Neural progenitor cell (in vitro differentiated cells): ENCODE data around the gene C10orf67. TPM values are rescaled to one million over a fixed set of nuclear protein-coding genes. Genes with fewer than 3 reads are reported as not detected.
"Not testable (repeated sequence)": the region's sequence is repeated elsewhere in the genome, so short reads cannot be mapped to it uniquely, and the experiment has no call there.

ENCODE experiments used
- DNase-seq: peaks from one replicate; pipeline ENCODE4 v3.0.0-alpha.2; 2016; ENCODE audit warnings: low spot score
- H2AFZ ChIP-seq: fragments of 200-600 bp; sonication (generic); replicated peaks from 2 replicates; pipeline ENCODE4 v1.6.1; 2016; ENCODE audit warnings: antibody characterized with exemption
- H3F3A ChIP-seq: fragments of 200-600 bp; sonication (generic); 2 replicates; pipeline ENCODE4 v1.6.1; 2016; ENCODE audit warnings: antibody characterized with exemption, low read depth
- H3K27ac ChIP-seq: fragments of 200-600 bp; sonication (generic); 2 replicates; pipeline ENCODE4 v1.5.1; 2016; ENCODE audit warnings: mild to moderate bottlenecking
- H3K27me3 ChIP-seq: fragments of 200-600 bp; sonication (generic); 2 replicates; pipeline ENCODE4 v1.6.1; 2016; ENCODE audit warnings: mild to moderate bottlenecking, moderate library complexity
- H3K36me3 ChIP-seq: fragments of 200-600 bp; sonication (generic); 2 replicates; pipeline ENCODE4 v1.5.1; 2016
- H3K4me1 ChIP-seq: fragments of 200-600 bp; sonication (generic); 2 replicates; pipeline ENCODE4 v1.6.1; 2016; ENCODE audit warnings: mixed run types
- H3K4me2 ChIP-seq: fragments of 200-600 bp; sonication (generic); 2 replicates; pipeline ENCODE4 v1.6.1; 2016
- H3K4me3 ChIP-seq: fragments of 200-600 bp; sonication (generic); 2 replicates; pipeline ENCODE4 v1.5.1; 2016
- H3K79me2 ChIP-seq: fragments of 200-600 bp; sonication (generic); 2 replicates; pipeline ENCODE4 v1.6.1; 2016; ENCODE audit warnings: low read depth
- H3K9ac ChIP-seq: fragments of 200-600 bp; sonication (generic); 2 replicates; pipeline ENCODE4 v1.6.1; 2016
- H3K9me3 ChIP-seq: fragments of 200-600 bp; sonication (generic); 2 replicates; pipeline ENCODE4 v1.5.1; 2016; ENCODE audit warnings: low read depth
- H4K20me1 ChIP-seq: fragments of 200-600 bp; sonication (generic); 2 replicates; pipeline ENCODE4 v1.6.1; 2016; ENCODE audit warnings: low read depth
- H3K27ac Mint-ChIP-seq: 3 replicates; pipeline ENCODE4 v1.8.0; 2021; ENCODE audit warnings: mixed read lengths
- H3K27me3 Mint-ChIP-seq: 2 replicates; pipeline ENCODE4 v1.8.0; 2022; ENCODE audit warnings: low read depth, mild to moderate bottlenecking, inconsistent platforms, moderate library complexity, mixed read lengths; ENCODE audit not compliant: insufficient read depth
- H3K36me3 Mint-ChIP-seq: 3 replicates; pipeline ENCODE4 v1.8.0; 2021; ENCODE audit warnings: mixed read lengths
- H3K4me1 Mint-ChIP-seq: 3 replicates; pipeline ENCODE4 v1.8.0; 2021; ENCODE audit warnings: mixed read lengths
- H3K4me3 Mint-ChIP-seq: 3 replicates; pipeline ENCODE4 v1.8.0; 2021; ENCODE audit warnings: mild to moderate bottlenecking, moderate library complexity, mixed read lengths
- H3K9me3 Mint-ChIP-seq: 3 replicates; pipeline ENCODE4 v1.8.0; 2020; ENCODE audit warnings: mixed read lengths
- CTCF ChIP-seq: fragments of 200-600 bp; sonication (generic); IDR thresholded peaks from 2 replicates; pipeline ENCODE4 v1.5.1; 2017; ENCODE audit warnings: antibody characterized with exemption, mild to moderate bottlenecking
- EZH2 ChIP-seq: fragments of 200-600 bp; sonication (generic); IDR thresholded peaks from 2 replicates; pipeline ENCODE4 v1.6.1; 2017; ENCODE audit warnings: antibody characterized with exemption, mild to moderate bottlenecking, moderate library complexity
- EZH2phosphoT487 ChIP-seq: fragments of 200-600 bp; sonication (generic); IDR thresholded peaks from 2 replicates; pipeline ENCODE4 v1.6.1; 2017; ENCODE audit warnings: antibody characterized with exemption
- total RNA-seq: library from RNA; depleted of rRNA; stranded (reverse); fragments of >200 nt; gene quantifications from 2 replicates; pipeline ENCODE4 v1.2.3, GENCODE V29; 2015; ENCODE audit warnings: low replicate concordance

The C10orf67 gene
- total RNA-seq, 1 donor from 2014 or later = not detected

GRCh38 chr10:23258516-23258915 is 86.1 kb downstream of the C10orf67 start:
- H4K20me1 ChIP-seq = no peaks in the 10 kb centered on the region
- no peak for TF ChIP-seq EZH2
- no peak for TF ChIP-seq EZH2phosphoT487
- no peak for TF ChIP-seq CTCF
- H2AFZ ChIP-seq = no peak overlapping the region
- no peak for DNase-seq
- H3K4me2 ChIP-seq = no peak overlapping the region
- H3K4me1 Mint-ChIP-seq = no peaks in the 10 kb centered on the region
- no peak overlapping the region for H3K27ac ChIP-seq
- no peaks in the 10 kb centered on the region for H3K36me3 Mint-ChIP-seq
- H3K27ac Mint-ChIP-seq = no peak overlapping the region
- H3K9me3 ChIP-seq = no peaks in the 10 kb centered on the region
- H3K4me3 Mint-ChIP-seq = no peak overlapping the region
- no peaks in the 10 kb centered on the region for H3K4me1 ChIP-seq
- H3K9ac ChIP-seq = no peak overlapping the region
- H3K9me3 Mint-ChIP-seq = no peaks in the 10 kb centered on the region
- no peaks in the 10 kb centered on the region for H3K36me3 ChIP-seq
- no peaks in the 10 kb centered on the region for H3F3A ChIP-seq
- H3K79me2 ChIP-seq = no peaks in the 10 kb centered on the region
- H3K27me3 ChIP-seq = peaks cover 29% of the 10 kb centered on the region
- no peaks in the 10 kb centered on the region for H3K27me3 Mint-ChIP-seq
- H3K4me3 ChIP-seq = no peak overlapping the region

DNA sequence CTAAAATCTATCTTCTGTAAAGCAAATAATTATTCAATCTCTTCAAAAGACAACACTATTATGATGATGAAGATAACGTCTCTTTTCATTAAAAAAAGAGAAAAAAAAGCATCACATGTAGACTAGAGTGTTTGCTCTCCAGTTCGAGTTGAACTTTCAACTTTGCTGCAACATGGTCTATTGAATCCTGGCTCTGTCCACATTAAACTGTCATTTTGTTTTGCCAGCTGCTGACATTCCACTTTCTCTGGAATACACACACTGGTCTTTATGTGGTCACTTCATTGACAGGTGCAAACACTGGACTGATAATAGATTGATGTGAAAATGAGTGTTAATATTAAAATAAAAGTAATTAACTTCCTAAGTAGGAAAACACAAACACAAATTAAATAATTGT is 90.8 kb downstream of the C10orf67 start:
- Histone ChIP-seq H4K20me1 (no peaks in the 10 kb centered on the region), H3F3A (no peaks in the 10 kb centered on the region), H3K27me3 (peaks cover 8% of the 10 kb centered on the region), H3K36me3 (no peaks in the 10 kb centered on the region), H3K4me3 (no peak overlapping the region), H3K27ac (no peak overlapping the region), H3K9me3 (no peaks in the 10 kb centered on the region), H2AFZ (no peak overlapping the region), H3K79me2 (no peaks in the 10 kb centered on the region), H3K4me1 (no peaks in the 10 kb centered on the region), H3K4me2 (no peak overlapping the region), H3K9ac (no peak overlapping the region)
- no peak overlapping the region for H3K4me3 Mint-ChIP-seq
- DNase-seq = no peak
- H3K36me3 Mint-ChIP-seq = no peaks in the 10 kb centered on the region
- H3K9me3 Mint-ChIP-seq = no peaks in the 10 kb centered on the region
- TF ChIP-seq EZH2 = no peak
- no peak for TF ChIP-seq CTCF
- H3K27ac Mint-ChIP-seq = no peak overlapping the region
- H3K27me3 Mint-ChIP-seq = no peaks in the 10 kb centered on the region
- H3K4me1 Mint-ChIP-seq = no peaks in the 10 kb centered on the region

- not testable (repeated sequence) for H3K4me1 Mint-ChIP-seq, H3K27ac ChIP-seq, H3K27ac Mint-ChIP-seq, H3F3A ChIP-seq, H3K4me3 ChIP-seq, H2AFZ ChIP-seq, H3K36me3 Mint-ChIP-seq, H3K4me3 Mint-ChIP-seq, DNase-seq, H3K4me2 ChIP-seq, H3K9ac ChIP-seq, H3K4me1 ChIP-seq, H3K79me2 ChIP-seq, H3K27me3 ChIP-seq, H4K20me1 ChIP-seq, H3K36me3 ChIP-seq, H3K9me3 ChIP-seq, H3K27me3 Mint-ChIP-seq, H3K9me3 Mint-ChIP-seq
Observed at GRCh38 chr10:23252859-23253258, 91.7 kb downstream of the C10orf67 start.

DNA sequence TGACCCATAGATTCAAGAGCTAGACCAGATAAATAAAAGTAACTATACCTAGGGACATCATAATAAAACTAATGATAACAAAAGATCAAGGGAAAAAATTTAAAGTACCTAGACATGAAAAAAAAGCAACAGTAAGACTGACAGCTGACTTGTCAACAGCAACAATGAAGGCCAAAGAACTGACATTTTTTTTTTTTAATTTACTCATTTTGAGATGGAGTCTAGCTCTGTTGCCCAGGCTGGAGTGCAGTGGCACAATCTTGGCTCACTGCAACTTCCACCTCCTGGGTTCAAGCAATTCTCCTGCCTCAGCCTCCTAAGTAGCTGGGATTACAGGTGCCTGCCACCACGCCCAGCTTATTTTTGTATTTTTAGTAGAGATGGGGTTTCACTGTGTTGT is 102.8 kb downstream of the C10orf67 start:
- not testable (repeated sequence) for H3K36me3 Mint-ChIP-seq

More for the DNA sequence above, 102.8 kb downstream of the C10orf67 start:
- DNase-seq, H2AFZ ChIP-seq, H3K36me3 ChIP-seq, H3K79me2 ChIP-seq, H3K4me1 Mint-ChIP-seq, H3K27ac Mint-ChIP-seq, H3K27me3 ChIP-seq, H3K9ac ChIP-seq, H3K9me3 ChIP-seq, H3K27me3 Mint-ChIP-seq, H3K4me2 ChIP-seq, H3K9me3 Mint-ChIP-seq, H3K4me3 ChIP-seq, H3F3A ChIP-seq, H4K20me1 ChIP-seq, H3K27ac ChIP-seq, H3K4me3 Mint-ChIP-seq, H3K4me1 ChIP-seq: not testable (repeated sequence)
